T-helper 1 cell treated with Interleukin-12 subunit alpha and Interleukin-12 subunit beta and Interleukin-4 antibody, amounts not matched to agents 30 μg/mL and 1 μg/mL, for 36 hours (primary cell): ENCODE results near the gene PGGT1B.

Source experiments
- H3K27ac Mint-ChIP-seq: one replicate; pipeline ENCODE4 v1.8.0; 2021; ENCODE audit warnings: mild to moderate bottlenecking, mixed read lengths
- H3K27me3 Mint-ChIP-seq: one replicate; pipeline ENCODE4 v1.8.0; 2021; ENCODE audit warnings: low read depth, mixed read lengths
- H3K36me3 Mint-ChIP-seq: one replicate; pipeline ENCODE4 v1.8.0; 2021; ENCODE audit warnings: low read depth, mixed read lengths
- H3K4me1 Mint-ChIP-seq: one replicate; pipeline ENCODE4 v1.8.0; 2021; ENCODE audit warnings: low read depth, mixed read lengths
- H3K4me3 Mint-ChIP-seq: one replicate; pipeline ENCODE4 v1.8.0; 2021; ENCODE audit warnings: mild to moderate bottlenecking, moderate library complexity, mixed read lengths
- H3K9me3 Mint-ChIP-seq: one replicate; pipeline ENCODE4 v1.8.0; 2021; ENCODE audit warnings: mixed read lengths

Gene PGGT1B

DNA sequence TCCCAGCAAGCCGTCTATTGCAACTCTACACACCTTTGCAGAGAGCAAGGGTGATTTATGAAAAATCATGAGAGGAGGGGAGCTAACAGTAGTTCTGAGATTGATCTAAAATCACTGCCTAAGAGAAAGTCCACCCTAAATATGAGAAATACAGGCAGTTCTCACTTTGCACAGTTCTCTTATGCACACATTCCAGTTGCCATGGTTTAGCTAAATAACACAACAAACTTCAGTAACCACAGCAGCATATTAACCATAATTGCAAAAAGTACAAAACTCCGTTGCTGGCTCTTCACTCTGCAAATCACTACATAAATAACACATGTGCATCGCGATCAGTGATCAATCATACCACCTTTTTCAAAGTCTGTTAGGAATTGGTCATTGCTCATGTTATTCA is 31.1 kb downstream of the PGGT1B start:
- no peak overlapping the region for H3K27ac Mint-ChIP-seq
- no peaks in the 10 kb centered on the region for H3K4me1 Mint-ChIP-seq
- no peaks in the 10 kb centered on the region for H3K9me3 Mint-ChIP-seq
- H3K27me3 Mint-ChIP-seq, result no peaks in the 10 kb centered on the region
- peaks cover 27% of the 10 kb centered on the region for H3K36me3 Mint-ChIP-seq
- no peak overlapping the region for H3K4me3 Mint-ChIP-seq

DNA sequence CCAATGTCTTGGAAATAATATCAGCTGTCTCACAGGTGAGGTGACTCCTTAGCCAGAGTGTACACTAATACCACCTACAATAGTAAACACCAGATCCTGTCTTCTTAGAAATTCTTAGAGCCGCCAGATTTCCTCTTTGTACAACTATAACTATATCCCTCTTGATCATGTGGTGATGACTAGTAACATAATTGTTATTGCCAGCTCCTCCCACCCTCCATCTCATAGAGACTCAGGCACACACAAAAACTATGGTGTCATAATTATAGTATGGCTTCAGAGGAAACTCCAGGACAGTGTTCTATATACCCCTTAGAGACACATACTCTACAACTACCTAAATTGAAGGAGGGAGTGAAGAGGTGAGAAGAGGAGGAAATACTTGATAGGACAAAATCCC is 33.1 kb downstream of the PGGT1B start:
- Mint-ChIP-seq H3K9me3 (no peaks in the 10 kb centered on the region), H3K27me3 (no peaks in the 10 kb centered on the region), H3K4me3 (no peak overlapping the region), H3K36me3 (peaks cover 28% of the 10 kb centered on the region), H3K27ac (no peak overlapping the region), H3K4me1 (no peaks in the 10 kb centered on the region)

DNA sequence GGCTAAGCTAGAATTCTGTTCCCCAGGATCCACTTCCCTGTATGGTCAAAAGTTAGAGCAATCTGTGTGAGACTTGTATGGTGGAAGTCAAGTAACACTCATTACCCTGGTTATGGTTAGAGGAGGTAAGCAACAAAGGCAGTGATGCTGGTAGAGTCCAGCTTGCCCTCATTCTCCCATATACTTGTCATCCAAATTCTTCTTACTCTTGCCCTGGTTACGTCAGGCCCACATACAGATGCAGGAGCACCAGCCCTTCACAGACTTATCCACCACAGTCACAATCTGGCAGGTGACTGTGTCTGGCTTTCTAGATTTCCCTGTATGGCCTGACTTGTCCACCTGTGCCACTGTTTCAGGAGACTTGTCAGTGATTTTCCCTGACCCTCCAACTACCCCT is 35.4 kb downstream of the PGGT1B start:
- no peak overlapping the region for H3K27ac Mint-ChIP-seq
- H3K4me1 Mint-ChIP-seq, result peaks cover 2% of the 10 kb centered on the region
- peaks cover 32% of the 10 kb centered on the region for H3K36me3 Mint-ChIP-seq
- no peaks in the 10 kb centered on the region for H3K27me3 Mint-ChIP-seq
- no peaks in the 10 kb centered on the region for H3K9me3 Mint-ChIP-seq
- H3K4me3 Mint-ChIP-seq, result no peak overlapping the region

DNA sequence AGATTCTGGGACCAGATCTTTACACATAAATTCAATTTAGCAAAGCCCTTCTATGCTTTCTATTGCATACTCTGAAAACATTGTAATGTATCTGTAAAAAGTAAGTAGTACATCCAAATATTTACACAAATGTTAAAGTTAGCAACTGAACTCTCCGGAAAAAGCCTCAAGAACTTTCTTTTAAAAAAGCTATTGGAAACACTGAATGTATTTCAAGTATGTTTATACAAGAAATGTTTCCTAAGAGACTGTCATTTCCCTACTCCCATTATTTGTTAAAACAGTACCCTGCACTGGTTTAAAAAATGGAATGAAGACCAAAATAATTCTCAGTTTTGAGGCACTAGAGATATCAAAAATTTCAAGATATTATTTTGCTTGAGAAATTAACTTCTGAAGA is 48.1 kb downstream of the PGGT1B start:
- no peak overlapping the region for H3K4me3 Mint-ChIP-seq
- peaks cover 8% of the 10 kb centered on the region for H3K4me1 Mint-ChIP-seq
- H3K27ac Mint-ChIP-seq, result no peak overlapping the region
- H3K36me3 Mint-ChIP-seq, result peaks cover 21% of the 10 kb centered on the region
- H3K9me3 Mint-ChIP-seq, result no peaks in the 10 kb centered on the region
- no peaks in the 10 kb centered on the region for H3K27me3 Mint-ChIP-seq

DNA sequence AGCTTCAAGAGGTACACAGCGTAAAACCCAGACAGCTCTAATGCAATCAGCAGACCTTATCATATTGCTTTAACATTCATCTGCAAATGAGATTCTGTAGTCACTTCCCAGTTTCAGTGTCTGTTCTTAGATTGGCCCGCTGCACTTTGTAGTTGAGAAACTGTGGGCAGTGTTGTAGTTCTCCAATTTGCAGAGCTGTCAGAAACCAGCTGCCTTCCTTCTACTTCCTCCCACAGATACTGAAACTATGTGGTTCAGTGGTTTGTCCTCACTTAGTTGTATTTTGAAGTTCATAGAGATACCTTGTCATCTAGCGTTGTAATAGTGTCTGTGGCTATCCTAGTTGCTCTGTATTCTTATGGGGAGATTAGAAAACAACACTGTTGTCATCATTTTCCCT is 53.4 kb downstream of the PGGT1B start:
- H3K27me3 Mint-ChIP-seq, result no peaks in the 10 kb centered on the region
- peaks cover 22% of the 10 kb centered on the region for H3K36me3 Mint-ChIP-seq
- H3K4me3 Mint-ChIP-seq, result peak overlapping the region; percentile 48
- no peaks in the 10 kb centered on the region for H3K9me3 Mint-ChIP-seq
- peak overlapping the region; percentile 82 for H3K27ac Mint-ChIP-seq
- peaks cover 15% of the 10 kb centered on the region for H3K4me1 Mint-ChIP-seq

DNA sequence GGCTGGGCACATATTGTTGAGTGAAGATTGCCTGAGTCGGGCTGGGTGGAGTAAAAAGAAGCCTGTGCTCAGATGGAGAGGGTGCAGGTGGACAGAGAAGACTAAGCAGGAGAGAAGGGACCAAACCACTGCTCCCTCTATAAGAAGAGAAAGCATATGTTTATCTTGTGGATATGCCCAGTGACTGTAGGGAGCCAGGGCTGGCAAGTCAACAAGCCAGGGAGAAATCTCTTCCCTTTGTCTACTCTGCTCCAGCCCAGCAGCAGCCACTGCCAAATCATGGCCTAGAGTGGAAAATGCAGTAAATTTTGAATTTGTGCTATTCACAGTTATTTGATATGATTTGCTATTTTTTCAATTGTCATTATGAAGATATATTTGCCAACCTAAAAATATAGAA is 59.7 kb downstream of the PGGT1B start:
- H3K9me3 Mint-ChIP-seq, result no peaks in the 10 kb centered on the region
- no peak overlapping the region for H3K27ac Mint-ChIP-seq
- H3K4me3 Mint-ChIP-seq, result no peak overlapping the region
- no peaks in the 10 kb centered on the region for H3K4me1 Mint-ChIP-seq
- H3K36me3 Mint-ChIP-seq, result peaks cover 12% of the 10 kb centered on the region
- peaks cover 9% of the 10 kb centered on the region for H3K27me3 Mint-ChIP-seq

DNA sequence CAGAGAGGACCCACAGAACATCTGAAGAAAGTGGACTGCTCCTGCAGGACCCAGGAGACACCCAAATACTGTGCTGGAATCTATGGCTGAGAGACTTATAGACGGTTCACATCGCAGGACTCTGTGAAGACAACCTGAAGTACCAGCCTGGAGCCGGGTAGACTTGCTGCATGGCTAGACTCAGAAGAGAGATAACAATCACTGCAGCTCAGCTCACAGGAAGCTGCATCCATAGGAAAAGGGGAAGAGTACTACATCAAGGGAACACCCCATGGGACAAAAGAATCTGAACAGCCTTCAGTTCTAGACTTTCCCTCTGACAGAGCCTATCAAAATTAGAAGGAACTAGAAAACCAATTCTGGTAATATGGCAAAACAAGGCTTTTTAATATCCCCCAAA is 66.5 kb downstream of the PGGT1B start:
- no peak overlapping the region for H3K27ac Mint-ChIP-seq
- H3K36me3 Mint-ChIP-seq, result peaks cover 4% of the 10 kb centered on the region
- no peaks in the 10 kb centered on the region for H3K4me1 Mint-ChIP-seq
- no peaks in the 10 kb centered on the region for H3K9me3 Mint-ChIP-seq
- no peak overlapping the region for H3K4me3 Mint-ChIP-seq
- H3K27me3 Mint-ChIP-seq, result peaks cover 18% of the 10 kb centered on the region

DNA sequence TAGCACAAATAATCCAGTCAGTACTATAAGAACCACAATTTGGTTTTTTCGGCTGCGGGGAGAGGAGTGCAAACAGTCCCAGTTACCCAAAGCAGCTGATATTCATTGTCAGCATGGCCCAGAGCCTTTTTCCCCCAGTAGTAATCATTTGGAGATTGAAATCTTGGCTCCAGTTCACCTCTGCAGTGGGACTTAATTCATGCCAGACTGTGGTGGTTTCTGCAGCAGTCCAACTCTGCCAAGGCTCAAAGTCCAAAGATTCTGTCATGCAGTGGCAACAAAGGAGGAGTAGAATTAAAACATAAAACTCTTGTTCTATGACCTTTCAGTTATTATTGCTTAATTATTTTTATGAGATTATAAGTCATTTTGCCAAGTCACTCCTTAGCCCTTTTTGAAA is 68.0 kb downstream of the PGGT1B start:
- Mint-ChIP-seq H3K9me3 (no peaks in the 10 kb centered on the region), H3K27me3 (peaks cover 25% of the 10 kb centered on the region), H3K4me1 (no peaks in the 10 kb centered on the region), H3K4me3 (no peak overlapping the region), H3K27ac (no peak overlapping the region), H3K36me3 (no peaks in the 10 kb centered on the region)

DNA sequence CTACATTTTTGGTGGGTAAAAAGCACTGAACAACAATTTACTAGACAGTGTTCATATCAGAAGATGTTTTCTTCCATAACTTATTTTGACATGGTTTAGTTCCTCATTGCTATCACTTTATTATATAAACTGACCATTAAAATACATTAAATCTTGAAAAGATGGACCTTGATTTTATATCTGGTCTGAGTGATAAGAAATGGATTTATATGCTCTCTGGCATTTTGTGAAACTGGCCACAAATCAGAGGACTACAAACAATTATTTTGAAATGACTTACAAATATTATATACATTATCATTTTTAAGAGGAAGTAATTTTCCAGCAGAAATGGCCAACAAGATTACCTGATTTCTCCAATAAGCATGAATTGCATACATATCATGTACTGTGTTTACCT is 69.4 kb downstream of the PGGT1B start:
- H3K4me1 Mint-ChIP-seq, result no peaks in the 10 kb centered on the region
- H3K27me3 Mint-ChIP-seq, result peaks cover 24% of the 10 kb centered on the region
- H3K27ac Mint-ChIP-seq, result no peak overlapping the region
- no peaks in the 10 kb centered on the region for H3K9me3 Mint-ChIP-seq
- H3K36me3 Mint-ChIP-seq, result no peaks in the 10 kb centered on the region
- H3K4me3 Mint-ChIP-seq, result no peak overlapping the region

DNA sequence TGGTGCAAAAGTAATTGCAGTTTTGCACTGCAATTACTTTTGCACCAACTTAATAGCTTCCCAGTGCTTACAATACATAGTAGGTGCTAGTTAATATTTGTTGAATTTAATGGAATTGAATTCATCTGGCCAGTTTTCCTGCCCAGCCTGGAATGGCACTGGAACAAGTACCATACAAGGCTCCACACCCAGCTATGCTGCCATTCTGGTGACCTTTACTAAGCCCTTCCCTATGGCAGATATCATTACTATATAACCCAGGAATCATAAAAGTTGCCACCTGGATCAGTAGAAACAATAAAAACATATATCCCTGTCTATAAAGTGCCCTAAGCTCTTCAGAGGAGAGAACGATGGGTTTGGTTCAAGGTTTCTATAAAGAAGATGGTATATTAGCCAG is 70.6 kb downstream of the PGGT1B start:
- no peaks in the 10 kb centered on the region for H3K4me1 Mint-ChIP-seq
- H3K27me3 Mint-ChIP-seq, result peaks cover 23% of the 10 kb centered on the region
- H3K9me3 Mint-ChIP-seq, result no peaks in the 10 kb centered on the region
- H3K27ac Mint-ChIP-seq, result no peak overlapping the region
- no peaks in the 10 kb centered on the region for H3K36me3 Mint-ChIP-seq
- H3K4me3 Mint-ChIP-seq, result no peak overlapping the region

DNA sequence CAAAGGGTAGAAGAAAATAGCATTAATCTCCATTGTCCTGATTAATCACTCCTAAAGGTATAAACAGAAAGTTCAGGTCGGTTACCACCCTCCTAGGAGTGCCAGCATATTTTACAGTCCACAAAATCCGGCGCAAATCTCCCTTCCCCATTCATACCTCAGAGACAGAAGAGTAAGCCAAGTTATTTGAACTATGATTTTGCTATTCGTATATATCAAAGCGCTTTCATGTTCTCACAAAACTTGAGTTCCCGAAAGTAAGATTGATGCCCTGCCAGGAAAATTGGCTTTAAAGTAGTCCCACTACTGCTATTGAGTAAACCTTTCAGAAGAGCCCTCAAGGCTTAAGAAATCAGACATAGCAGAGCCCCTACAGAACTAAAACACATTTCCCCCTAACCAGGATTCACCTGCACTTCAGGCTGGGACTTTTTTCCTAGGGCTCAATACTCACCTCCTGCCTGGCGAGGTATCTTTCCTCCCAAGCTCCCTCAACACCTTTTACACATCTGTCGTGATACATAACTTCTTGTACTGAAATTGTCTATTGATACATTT is 71.1 kb downstream of the PGGT1B start:
- Mint-ChIP-seq H3K36me3 (no peaks in the 10 kb centered on the region), H3K27ac (no peak overlapping the region), H3K9me3 (no peaks in the 10 kb centered on the region)

DNA sequence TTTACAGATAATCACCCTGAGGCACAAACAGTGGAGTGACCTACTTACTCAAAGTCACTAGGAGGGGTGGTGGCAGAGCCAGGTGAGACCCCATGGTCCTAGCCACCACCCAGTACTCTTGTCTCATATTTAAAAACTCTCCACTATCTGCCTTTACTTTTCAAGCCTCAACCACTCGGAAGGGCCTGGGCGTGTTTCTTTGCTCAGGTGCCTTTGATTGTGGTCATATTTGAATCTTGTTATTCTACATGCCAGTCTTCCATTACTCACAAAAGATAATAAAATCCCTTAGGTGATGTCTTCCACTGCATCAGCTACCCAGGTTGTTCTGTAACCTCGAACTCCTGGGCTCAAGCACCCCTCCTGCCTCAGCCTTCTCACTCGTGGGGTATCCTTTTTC is 72.3 kb downstream of the PGGT1B start:
- Mint-ChIP-seq H3K4me3 (no peak overlapping the region), H3K9me3 (no peaks in the 10 kb centered on the region), H3K4me1 (no peaks in the 10 kb centered on the region), H3K27me3 (peaks cover 23% of the 10 kb centered on the region), H3K36me3 (no peaks in the 10 kb centered on the region), H3K27ac (no peak overlapping the region)

More for the DNA sequence above, 71.1 kb downstream of the PGGT1B start:
- H3K27me3 Mint-ChIP-seq, result peaks cover 23% of the 10 kb centered on the region
- H3K4me1 Mint-ChIP-seq, result no peaks in the 10 kb centered on the region
- H3K4me3 Mint-ChIP-seq, result no peak overlapping the region

DNA sequence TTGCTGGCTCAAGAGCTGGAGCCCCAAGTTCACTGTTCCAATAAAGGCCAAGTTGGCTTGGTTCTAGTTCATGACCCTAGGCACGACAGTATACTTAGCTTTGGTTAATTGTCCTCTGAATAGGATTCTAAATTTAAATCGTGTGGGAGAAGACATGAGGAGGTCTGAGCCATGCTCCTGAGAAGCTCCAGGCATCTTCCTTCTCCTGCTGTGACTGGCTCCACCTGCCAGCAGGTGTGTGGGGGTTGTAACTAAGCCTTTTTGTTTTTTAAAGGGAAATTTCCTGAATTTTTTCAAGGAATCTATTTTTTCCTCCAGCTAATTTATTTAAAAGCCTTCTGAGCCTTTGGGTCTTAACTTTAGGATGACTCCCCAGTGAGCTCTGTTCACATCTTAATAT is 72.8 kb downstream of the PGGT1B start:
- Mint-ChIP-seq H3K36me3 (no peaks in the 10 kb centered on the region), H3K27me3 (peaks cover 23% of the 10 kb centered on the region), H3K27ac (no peak overlapping the region), H3K4me3 (no peak overlapping the region), H3K4me1 (no peaks in the 10 kb centered on the region), H3K9me3 (no peaks in the 10 kb centered on the region)

DNA sequence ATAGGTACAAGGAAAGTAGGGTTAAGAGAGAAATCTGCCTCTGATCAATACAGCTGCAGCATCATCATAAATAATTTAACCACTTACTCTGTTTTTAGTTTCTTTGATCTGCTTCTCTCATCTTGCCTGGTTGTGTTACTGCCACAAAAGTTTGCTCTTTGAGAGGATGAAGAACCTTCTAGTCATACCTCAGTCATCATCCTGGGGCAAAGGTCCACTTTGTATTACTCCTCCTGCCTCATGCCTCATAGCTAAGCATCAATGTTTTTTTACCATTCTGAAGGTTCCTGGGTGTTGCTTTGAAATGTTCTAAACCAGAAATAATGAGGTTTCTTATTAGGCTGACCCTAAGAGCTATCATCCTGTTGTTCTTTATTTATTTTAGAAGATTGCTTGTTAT is 75.9 kb downstream of the PGGT1B start:
- Mint-ChIP-seq H3K27me3 (peaks cover 49% of the 10 kb centered on the region), H3K9me3 (no peaks in the 10 kb centered on the region), H3K4me1 (no peaks in the 10 kb centered on the region), H3K4me3 (no peak overlapping the region), H3K27ac (no peak overlapping the region), H3K36me3 (no peaks in the 10 kb centered on the region)

DNA sequence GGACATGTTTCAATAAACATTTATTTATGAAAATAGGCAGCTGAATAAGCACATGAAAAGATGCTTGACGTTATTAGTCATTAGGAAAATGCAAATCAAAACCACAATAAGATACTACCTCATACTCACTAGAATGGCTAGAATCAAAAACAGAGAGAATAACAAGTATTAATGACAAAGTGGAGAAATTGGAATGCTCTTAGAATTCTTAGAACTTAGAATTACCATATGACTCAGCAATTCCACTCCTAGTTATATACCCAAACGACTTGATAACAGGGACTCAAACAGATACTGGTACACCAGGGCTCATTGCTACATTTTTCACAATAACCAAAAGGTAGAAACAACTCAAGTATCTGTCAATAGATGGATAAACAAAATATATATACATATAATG is 77.9 kb downstream of the PGGT1B start:
- Mint-ChIP-seq H3K27me3 (peaks cover 61% of the 10 kb centered on the region), H3K4me1 (peaks cover 3% of the 10 kb centered on the region), H3K36me3 (no peaks in the 10 kb centered on the region), H3K4me3 (no peak overlapping the region), H3K9me3 (no peaks in the 10 kb centered on the region), H3K27ac (no peak overlapping the region)

DNA sequence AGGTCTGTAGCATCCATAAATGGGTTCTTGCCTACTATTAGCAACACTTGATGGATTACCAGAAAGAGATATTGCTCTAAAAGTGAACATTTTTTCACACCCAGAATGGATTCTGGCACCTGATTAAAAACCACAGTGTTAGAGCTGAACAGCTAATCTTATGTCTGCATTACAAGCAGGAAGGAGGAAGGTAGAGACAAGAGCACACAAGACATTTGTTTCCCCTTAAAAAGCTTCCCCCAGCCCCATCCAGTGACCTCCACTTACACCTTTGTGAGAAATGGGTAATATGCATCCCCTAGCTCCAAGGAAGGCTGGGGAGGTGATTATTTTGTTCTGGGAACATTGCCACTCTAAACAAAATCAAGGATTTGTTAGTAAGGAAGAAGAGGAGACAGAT is 80.9 kb downstream of the PGGT1B start:
- Mint-ChIP-seq H3K27ac (no peak overlapping the region), H3K4me3 (no peak overlapping the region)

More for the DNA sequence above, 80.9 kb downstream of the PGGT1B start:
- Mint-ChIP-seq H3K9me3 (no peaks in the 10 kb centered on the region), H3K36me3 (no peaks in the 10 kb centered on the region), H3K4me1 (peaks cover 3% of the 10 kb centered on the region), H3K27me3 (peaks cover 77% of the 10 kb centered on the region)
